Hematopoietic multipotent progenitor cell treated with erythropoietin and hydrocortisone succinate and interleukin-3 and kit ligand, for 17 days (in vitro differentiated cells): ENCODE results near the gene B4GALT2.

Source experiments
- DNase-seq: peaks from one replicate; pipeline ENCODE4 v3.0.0-alpha.2; 2015; ENCODE audit warnings: low spot score

B4GALT2 gene

DNA sequence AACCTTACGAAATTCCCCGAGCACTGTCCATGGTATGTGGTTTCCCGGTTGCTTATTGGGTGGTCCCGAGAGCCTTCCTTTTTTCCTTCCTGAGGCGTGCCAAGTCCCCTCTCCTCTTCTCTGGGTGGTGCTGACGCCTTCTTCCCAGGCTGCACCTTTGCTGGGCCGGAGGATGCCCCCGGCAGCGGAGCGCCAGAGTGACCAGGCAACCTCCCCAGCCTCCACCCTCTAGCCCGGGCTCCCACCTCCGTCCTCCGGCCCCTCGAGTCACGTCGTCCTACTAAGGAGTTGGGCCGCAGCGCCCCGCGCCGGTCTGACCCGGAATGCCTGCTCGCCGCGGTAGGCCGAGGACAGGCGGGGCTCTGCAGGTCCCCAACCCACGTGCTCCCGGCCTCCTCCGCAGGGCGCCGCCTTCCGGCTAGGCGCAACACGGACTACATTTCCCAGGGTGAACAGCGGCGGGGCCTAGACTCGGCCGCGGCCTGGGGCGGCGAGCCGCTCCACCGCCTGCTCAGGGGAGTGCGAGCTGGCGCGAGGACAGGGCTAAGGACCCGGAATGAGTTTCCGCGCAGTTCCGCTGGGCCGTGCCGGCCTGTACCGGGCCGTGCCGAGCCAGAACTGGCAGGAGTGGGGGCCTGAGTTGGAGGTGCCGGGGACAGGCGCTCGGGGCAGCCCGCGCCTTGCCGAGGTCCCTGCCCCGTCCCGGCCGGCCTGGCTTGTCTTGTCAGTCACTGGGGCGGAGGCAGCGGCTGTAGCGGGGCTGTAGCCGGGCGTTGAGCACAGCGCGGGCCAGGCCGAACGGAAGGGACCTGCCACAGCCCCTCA lies 32.6 kb upstream of the B4GALT2 start, which contains the start of gene IPO13:
IPO13 (plus strand) TSS at position 715 of the 825 bp plus-strand sequence. CDS start 651 bp downstream, outside the sequence.
- DNase-seq = peak; percentile 97

DNA sequence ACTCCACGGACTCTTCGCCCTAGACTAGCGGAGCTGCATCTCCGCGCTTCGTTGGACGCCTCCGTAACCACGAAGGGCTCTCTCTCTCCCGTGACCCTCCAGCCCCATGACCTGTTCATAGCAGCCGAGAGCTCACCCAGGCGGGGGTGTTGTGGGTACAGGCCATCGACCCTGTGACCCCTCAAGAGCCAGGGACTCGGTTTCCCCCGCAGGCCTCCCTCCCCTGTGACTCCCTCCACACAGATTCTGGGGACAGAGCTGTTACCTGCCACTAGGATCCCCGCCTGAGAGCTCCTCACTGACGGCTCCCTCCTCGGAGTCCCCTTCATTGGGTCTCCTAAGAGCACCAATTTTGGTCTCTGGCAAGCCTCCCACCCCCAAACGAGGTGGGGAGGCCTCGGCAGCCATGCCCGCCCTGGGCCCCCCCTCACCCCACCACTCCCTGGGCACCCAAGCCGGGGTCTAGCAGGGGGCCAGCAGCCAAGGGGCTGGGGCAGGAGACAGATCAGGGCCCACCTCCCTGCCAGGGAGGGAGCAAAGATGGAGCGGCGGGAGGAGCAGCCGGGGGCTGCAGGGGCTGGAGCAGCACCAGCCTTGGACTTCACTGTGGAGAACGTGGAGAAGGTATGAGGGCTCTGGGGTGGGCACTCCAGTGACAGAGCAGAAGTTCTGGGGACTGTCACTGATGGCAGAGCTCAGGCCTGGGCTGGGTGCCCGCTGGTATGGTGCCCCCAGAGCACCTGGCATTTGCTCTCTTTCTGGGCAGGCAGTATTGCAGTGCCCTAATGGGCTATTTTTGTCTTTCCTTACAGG lies 31.7 kb upstream of the B4GALT2 start:
- no peak for DNase-seq

DNA sequence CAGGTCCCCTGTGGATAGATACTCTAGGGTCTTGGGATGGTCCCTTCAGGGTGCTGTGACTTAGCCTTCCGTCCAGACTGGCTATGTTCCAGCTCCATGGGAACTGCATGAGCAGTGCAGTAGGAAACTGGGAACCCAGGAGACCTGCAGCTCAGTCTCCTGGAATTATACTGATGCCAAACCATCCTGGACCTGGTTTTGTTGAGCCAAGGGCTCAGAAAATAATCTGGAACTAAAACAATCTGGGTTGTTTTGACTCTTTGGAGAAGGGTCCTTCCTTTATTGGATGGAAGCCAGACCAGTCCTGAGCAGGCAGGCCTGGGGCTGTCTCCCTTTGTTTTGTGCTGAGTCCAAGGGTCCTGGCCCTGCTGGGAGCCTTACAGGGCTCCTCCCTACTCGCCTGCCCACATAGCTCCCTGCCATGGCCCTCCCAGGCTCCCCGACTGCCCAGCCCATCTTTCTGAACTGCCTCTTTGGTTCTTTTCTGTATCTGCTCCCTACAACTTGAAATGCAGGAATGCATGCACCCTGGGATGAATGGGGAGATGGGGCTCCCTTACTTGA lies 31.1 kb upstream of the B4GALT2 start:
- DNase-seq = no peak

DNA sequence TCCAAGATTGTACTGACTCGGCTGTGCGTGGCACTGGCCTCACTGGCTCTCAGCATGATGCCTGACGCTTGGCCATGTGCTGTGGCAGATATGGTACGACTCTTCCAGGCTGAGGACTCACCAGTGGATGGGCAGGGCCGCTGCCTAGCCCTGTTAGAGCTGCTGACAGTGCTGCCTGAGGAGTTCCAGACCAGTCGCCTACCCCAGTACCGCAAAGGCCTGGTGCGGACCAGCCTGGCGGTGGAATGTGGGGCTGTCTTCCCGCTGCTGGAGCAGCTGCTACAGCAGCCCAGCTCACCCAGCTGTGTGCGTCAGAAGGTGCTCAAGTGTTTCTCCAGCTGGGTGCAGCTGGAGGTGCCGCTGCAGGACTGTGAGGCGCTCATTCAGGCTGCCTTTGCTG lies 29.3 kb upstream of the B4GALT2 start:
- no peak for DNase-seq

DNA sequence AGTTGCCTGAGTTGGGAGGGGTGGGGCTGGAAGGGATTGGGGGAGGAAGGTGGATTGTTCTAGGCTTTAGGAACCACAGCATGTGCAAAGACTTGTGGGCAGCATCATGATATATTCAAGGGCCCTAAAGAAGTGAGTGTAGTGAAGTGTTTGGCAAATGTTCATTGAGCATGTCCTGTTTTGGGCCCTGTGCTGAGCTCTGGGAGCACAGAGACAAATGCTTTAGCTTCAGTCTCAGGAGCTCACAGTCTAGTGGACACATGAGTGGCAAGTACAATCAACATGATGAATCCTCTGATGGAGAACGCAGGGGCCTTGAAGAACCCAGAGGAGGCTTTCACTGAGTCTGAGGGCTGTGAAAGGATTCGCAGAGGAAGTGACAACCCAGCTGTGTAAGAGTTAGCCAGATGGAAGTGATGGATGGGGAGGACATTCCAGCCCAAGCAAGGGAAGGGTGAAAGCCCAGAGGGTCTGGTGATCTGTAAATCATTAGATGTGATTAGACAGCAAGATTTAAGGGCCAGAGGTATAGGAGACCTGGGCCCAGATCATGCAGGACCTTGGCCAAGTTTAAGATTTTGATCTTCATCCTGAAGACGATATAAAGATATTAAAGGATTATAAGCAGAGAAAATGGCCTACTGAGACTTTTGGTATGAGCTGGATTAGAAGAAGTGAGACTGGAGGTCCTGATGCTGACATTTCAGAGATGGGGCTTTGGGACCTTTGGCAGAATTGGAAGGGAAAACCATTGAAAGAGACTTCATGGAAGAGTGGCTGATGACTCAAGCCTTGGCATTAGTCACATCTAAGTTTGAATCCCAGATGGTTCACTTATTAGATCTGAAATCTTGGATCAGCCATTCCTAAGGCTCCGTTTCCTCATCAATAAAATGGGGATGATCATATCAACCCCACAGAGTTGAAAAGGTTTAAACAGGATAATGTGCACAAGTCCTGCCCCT lies 27.7 kb upstream of the B4GALT2 start:
- no peak for DNase-seq

DNA sequence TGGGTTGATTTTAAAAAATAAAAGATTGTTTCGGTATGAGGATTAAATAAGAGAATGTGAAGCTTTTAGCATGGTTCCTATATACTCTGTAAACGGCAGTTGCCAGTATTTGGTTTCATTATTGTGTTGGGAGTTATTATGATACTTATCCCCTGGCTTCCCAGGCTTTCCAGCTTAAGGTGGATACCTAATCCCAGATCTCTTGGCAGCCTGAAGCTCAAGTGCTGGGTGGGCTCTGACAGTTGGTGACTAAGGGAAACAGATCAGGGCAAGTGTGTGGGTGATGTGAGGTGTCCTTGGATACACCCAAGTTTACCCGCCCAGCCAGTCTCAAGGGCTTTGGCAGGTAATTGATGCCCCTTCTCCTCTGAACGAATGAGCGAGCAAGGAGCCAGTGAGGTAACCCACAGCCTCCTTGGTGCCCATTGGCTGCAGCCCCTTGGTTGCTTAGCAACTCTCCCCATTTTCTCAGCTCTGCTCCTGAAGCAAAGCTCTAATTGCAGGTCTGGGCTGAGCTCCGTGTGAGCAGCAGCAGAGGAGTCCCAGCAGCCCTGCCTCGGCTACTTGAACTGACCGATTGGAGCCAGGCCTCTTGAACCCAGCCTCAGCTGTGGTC lies 26.2 kb upstream of the B4GALT2 start:
- DNase-seq = no peak

DNA sequence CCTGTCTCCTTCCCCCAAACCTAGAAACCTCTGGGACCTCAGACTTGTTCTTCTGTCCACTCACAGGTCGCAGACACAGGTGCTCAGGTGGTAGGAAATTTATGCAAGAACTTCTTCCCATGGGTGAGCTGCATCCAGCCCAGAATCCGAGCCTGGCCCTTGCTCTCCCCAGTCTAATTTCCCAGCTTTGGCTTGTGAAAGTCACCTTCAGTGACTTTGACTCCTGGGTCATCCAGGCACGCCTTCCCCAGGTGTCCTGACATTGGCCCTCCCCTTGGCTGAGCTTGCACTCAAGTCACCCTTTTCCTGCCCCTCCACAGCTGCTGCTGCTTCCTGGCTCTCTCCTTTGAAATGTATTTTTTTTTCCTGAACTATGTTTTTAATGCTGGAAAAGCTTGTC lies 25.6 kb upstream of the B4GALT2 start:
- no peak for DNase-seq

DNA sequence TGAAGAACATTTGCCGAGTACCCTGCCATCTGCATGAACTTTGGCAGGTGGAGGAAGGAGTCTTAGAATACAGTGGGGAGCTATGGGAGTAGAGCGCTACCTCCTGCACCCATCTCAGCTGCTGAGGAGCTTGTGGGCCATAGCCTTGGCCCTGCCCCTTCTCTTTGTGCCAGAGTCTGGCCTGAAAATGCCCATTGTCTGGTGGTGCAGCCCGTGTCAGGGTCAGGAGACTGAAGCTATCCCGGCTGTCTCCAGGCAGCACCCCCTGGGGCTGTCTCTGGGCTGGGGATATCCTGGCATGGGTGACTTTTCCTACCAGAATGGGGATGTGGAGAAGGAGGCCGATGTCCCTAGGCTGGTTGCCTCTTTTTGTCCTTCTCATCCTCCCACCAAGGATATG lies 25.0 kb upstream of the B4GALT2 start:
- DNase-seq = no peak

DNA sequence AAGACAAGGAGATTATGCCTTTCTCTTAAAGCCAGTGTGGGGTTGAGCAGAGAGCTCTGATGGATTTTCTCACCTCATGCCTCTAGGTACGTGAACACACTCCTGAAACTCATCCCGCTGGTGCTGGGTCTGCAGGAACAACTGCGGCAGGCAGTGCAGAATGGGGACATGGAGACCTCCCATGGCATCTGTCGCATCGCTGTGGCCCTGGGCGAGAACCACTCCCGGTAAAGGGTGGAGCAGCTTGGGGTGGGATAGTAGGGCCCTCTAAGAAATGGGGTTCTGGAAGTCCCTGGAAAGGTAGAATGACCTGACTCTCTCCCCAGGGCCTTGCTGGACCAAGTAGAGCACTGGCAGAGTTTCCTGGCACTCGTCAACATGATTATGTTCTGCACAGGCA lies 22.8 kb upstream of the B4GALT2 start:
- no peak for DNase-seq

DNA sequence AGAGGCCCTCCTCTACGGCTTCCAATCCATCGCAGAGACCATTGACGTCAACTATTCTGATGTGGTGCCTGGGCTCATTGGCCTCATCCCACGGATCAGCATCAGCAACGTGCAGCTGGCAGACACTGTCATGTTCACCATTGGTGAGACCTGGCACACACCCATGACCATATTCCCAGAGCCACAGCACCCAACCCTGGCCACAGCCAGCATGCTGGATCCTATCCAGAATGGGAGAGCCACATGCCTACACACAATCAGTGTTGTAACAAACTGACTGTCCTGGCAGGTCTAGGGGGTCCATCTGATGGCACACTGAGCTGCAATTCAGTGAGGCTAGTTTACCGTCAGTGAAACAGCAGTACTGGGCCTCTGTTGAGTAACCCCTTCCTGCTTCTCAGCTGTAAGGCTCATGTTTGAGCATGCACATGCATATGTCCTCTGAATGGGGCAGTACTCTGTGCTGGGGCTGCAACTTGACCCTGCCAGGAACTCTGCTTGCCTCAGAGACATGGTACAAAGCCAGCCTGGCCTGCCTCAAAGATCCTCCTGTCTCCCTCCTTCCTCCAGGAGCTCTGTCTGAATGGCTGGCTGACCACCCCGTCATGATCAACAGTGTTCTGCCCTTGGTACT lies 21.5 kb upstream of the B4GALT2 start:
- DNase-seq = no peak

DNA sequence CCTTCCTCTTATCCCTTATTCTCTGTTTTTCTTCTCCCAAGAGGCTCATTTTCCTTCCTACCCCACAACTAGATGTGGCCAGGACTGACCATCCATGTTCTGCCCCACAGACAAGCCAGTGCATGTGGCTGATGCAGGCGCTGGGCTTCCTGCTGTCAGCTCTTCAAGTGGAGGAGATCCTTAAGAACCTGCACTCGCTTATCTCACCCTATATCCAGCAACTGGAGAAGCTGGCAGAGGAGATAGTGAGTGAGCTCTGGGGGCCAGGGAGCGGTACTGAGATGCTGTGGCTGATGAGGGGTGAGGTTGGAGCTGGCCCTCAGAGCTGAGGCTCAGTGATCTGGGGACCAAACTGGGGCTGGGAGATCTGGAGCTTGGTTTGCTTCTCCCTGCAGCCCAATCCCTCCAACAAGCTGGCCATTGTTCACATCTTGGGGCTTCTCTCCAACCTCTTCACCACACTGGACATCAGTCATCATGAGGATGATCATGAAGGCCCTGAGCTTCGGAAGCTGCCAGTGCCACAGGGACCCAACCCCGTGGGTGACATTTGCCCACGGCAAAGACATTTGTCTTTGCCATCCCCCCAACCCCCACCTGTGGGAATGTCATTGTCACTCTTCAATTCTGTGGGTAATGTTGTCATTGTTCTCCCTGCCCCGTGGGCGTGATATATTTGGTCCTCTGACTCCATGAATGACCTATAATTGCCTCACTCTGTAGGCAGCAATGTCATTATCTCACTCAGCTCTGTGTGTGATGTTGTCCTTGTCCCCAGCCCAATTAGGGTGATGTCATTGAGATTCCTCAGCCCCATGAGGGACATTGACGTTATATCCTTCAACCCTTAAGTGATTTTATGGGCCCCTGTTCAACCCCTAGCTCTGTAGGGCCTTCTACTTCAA lies 20.4 kb upstream of the B4GALT2 start:
- no peak for DNase-seq

DNA sequence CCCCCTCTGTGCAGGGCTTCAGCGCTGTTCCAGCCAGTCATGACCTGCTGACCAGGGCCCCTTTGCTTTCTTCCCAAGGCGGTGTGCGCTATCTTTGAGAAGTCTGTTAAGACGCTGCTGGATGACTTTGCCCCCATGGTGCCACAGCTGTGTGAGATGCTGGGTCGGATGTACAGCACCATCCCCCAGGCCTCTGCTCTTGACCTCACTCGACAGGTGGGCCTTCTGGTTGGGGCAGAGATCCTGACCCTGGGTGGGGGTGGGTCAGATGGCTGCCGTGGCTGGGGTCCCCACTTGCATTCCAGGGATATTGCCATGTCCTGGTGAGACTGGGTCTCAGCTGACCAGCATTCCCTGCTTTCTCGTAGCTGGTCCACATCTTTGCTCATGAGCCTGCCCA lies 18.2 kb upstream of the B4GALT2 start:
- no peak for DNase-seq

DNA sequence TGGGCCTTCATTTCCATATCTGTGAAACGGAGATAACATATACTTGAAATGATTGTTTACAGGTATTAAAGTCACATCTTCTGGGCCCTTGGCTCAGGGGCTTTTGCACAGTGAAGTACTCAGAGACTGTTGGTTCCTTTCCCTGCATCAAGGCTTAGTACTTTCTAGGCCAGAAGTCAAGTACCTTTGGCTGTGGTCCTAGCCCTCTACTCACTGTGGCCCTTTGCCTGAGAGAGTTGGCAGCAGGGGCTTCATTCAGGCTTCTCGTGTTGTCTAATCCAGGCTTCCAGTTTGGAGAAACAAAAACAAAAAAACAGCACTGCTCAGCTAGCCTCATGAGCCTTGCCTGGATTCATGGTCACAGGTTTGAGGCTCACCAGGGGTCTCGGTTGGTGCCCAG lies 17.3 kb upstream of the B4GALT2 start:
- DNase-seq = no peak

DNA sequence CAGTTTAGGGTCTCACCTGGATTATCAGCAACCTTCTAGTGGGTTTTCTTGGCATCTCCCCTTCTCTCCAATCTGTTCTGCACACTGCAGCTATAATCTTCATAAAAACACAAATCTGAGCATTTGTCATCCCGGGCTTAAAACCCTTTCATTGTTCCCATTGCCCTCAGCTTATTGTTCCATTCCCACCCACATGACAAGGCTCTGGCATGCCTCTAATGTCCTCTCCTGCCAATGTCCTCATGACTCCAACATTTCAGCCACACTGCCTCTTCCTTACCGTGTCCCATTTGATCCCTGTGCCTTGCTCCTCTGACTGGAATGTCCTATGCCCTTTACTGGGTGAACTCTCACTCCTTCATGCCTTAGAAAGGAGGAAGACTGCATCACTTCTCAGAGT lies 16.7 kb upstream of the B4GALT2 start:
- DNase-seq = no peak

DNA sequence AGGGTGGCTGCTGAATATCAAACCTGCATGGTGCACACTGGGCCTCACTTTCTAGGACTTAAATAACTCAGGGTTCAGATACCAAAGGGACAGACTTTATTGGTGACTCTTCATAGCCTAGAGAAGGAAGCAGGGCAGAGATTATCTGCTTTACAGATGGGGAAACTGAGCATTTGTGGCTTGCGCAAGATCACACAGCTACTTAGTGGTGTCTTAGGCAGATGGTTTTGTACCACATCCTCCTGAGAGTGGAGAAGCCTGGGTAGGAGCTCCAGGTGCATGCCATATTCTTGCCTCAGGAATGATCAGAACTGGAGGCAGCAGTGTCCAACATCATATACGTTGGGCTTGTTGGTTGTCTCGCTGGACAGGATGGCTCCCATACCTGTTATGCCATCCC lies 16.0 kb upstream of the B4GALT2 start:
- no peak for DNase-seq

DNA sequence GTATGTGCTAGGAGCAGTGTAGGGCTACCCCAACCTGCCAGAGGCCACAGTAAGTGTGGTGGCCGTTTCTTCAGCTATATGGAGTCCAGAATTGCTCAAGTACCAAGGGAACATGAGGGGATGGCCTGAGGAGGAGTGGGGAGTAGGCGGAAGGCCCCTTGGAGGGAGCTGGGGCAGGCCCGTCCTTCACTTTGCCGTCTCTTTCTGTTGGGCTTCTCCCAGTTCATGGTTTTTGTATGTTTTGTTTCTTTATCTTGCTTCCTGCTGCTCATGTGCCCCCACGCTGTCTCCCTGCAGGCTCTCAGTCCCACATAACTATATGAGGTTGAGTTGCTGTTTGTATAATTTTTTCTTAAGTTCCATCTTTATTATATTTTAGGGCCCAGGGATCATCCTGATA lies 15.1 kb upstream of the B4GALT2 start:
- DNase-seq = no peak

DNA sequence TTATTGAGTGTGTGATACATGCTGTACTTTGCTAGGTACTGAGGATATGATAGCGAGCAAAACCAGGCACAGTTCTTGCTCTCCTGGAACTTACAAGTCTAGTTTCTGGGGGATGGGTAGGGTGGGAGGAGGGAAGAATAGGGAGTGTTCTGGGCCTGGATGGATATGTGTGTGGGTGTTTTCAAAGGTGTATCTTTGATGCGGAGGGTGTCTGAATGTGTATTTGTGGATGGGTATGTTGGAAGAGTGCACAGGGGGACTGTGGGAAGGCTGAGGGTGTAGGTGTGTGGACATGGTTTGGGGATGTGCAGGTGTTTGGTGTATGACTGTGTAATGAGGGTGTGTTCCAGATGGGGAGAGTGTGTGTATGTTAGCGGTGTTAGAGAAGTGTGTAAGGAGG lies 13.7 kb upstream of the B4GALT2 start:
- DNase-seq = no peak

DNA sequence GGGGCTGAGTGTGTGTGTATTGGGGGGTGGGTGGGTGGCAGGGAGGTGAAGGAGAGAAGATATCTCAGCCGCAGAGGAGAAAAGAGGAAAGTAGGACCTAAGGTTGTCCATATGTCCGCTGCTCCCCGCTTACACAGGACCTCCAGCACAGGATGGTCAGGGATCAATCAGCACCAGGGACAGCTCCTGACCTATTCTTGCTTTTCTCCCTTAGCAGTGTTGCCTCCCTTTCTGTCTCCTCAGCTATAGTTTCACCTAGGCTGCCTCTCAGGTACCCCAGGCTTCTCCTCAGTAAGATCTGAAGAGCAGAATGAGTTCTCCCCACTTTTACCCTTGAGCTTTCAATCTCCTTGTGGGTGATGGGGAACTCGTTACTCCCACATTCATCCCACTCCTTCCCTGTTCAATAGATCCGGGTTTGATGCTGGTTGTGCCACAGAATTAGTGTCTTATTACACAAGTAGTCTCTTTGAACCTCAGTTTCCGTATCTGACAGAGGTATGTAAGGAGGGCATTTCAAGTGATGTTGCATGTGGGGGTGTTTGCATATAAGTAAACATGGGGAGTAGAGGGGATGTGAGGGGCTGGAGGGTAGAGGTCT lies 10.6 kb upstream of the B4GALT2 start:
- DNase-seq = no peak

DNA sequence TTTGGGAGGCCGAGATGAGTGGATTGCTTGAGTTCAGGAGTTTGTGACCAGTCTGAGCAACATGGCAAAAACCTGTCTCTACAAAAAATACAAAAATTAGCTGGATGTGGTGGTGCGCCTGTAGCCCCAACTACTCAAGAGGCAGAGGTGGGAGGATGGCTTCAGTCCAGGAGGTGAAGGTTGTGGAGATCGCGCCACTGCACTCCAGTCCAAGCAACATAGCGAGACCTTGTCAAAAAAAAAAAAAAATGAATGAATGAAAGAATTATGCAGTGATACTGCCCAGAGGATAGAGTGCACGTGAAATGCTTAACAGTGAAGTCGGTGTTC lies 9.6 kb upstream of the B4GALT2 start:
- no peak for DNase-seq
